ENCODE results near the gene PAPLN. TPM values are rescaled to one million over a fixed set of nuclear protein-coding genes. Genes with fewer than 3 reads are reported as not detected.

PAPLN gene
- total RNA-seq, 4 donors from 2014 or later, result 13.4 to 47.7 (median 28.2) TPM

- H3K36me3 ChIP-seq, result peaks cover 0 to 90% of the 10 kb centered on the region in 2 donors
- ATAC-seq, result no peak
- no peak overlapping the region for H3K4me3 ChIP-seq
- peaks cover 0 to 11% (median 0%) of the 10 kb centered on the region in 3 donors for H3K4me1 ChIP-seq
- WGBS, 2 donors (ENCODE audit: low coverage in 1 of 2), result 91 to 92% methylated on average over 4 to 7 of the region's 7 CpGs
- no peaks in the 10 kb centered on the region for H3K27me3 ChIP-seq
- TF ChIP-seq EP300 (IDR thresholded peaks at IDR 0.05) (no peak), POLR2A (IDR thresholded peaks at IDR 0.05) (no peak), CTCF (IDR thresholded peaks at IDR 0.05) (no peak), POLR2AphosphoS5 (IDR thresholded peaks at IDR 0.05) (no peak)
- no peaks in the 10 kb centered on the region for H3K9me3 ChIP-seq
- H3K27ac ChIP-seq, result no peak overlapping the region
These were observed 25.9 kb upstream of the PAPLN start for GRCh38 chr14:73211251-73212040.

- Histone ChIP-seq H3K4me1 (no peaks in the 10 kb centered on the region), H3K27ac (no peak overlapping the region), H3K36me3 (peaks cover 7 to 93% of the 10 kb centered on the region in 2 donors), H3K27me3 (no peaks in the 10 kb centered on the region), H3K4me3 (no peak overlapping the region), H3K9me3 (no peaks in the 10 kb centered on the region)
- no peak for ATAC-seq
- WGBS, 2 donors (ENCODE audit: low coverage in 1 of 2), result 73 to 76% methylated on average over 2 of the region's 2 CpGs
- no peak for TF ChIP-seq POLR2AphosphoS5 (IDR thresholded peaks at IDR 0.05)
- no peak for TF ChIP-seq EP300 (IDR thresholded peaks at IDR 0.05)
- no peak for TF ChIP-seq POLR2A (IDR thresholded peaks at IDR 0.05)
- no peak for TF ChIP-seq CTCF (IDR thresholded peaks at IDR 0.05)
These were observed 21.3 kb upstream of the PAPLN start for GRCh38 chr14:73216030-73216429.

GRCh38 chr14:73217411-73217810 is 19.9 kb upstream of the PAPLN start:
- TF ChIP-seq CTCF (IDR thresholded peaks at IDR 0.05) (no peak), POLR2A (IDR thresholded peaks at IDR 0.05) (no peak), EP300 (IDR thresholded peaks at IDR 0.05) (no peak), POLR2AphosphoS5 (IDR thresholded peaks at IDR 0.05) (no peak)
- Histone ChIP-seq H3K4me1 (peaks cover 0 to 2% (median 2%) of the 10 kb centered on the region in 3 donors), H3K36me3 (peaks cover 7 to 82% of the 10 kb centered on the region in 2 donors), H3K27ac (no peak overlapping the region), H3K4me3 (no peak overlapping the region), H3K9me3 (no peaks in the 10 kb centered on the region), H3K27me3 (no peaks in the 10 kb centered on the region)
- no peak for ATAC-seq
- 100% methylated on average over 1 of the region's 1 CpG for WGBS, 2 donors (ENCODE audit: low coverage in 1 of 2)

GRCh38 chr14:73220061-73220460 is 17.2 kb upstream of the PAPLN start:
- TF ChIP-seq CTCF (IDR thresholded peaks at IDR 0.05) (no peak), EP300 (IDR thresholded peaks at IDR 0.05) (no peak), POLR2AphosphoS5 (IDR thresholded peaks at IDR 0.05) (no peak), POLR2A (IDR thresholded peaks at IDR 0.05) (no peak)
- peaks cover 0 to 27% (median 7%) of the 10 kb centered on the region in 3 donors for H3K4me1 ChIP-seq
- H3K9me3 ChIP-seq, result no peaks in the 10 kb centered on the region
- no peak overlapping the region for H3K4me3 ChIP-seq
- no peak for ATAC-seq
- peaks cover 7 to 56% of the 10 kb centered on the region in 2 donors for H3K36me3 ChIP-seq
- WGBS, 2 donors (ENCODE audit: low coverage in 1 of 2), result 81 to 82% methylated on average over 4 of the region's 4 CpGs
- no peaks in the 10 kb centered on the region for H3K27me3 ChIP-seq
- no peak overlapping the region for H3K27ac ChIP-seq

GRCh38 chr14:73220634-73221033 is 16.7 kb upstream of the PAPLN start:
- WGBS, 2 donors (ENCODE audit: low coverage in 1 of 2), result 97 to 100% methylated on average over 3 to 5 of the region's 5 CpGs
- TF ChIP-seq POLR2A (IDR thresholded peaks at IDR 0.05) (no peak), POLR2AphosphoS5 (IDR thresholded peaks at IDR 0.05) (no peak), CTCF (IDR thresholded peaks at IDR 0.05) (no peak), EP300 (IDR thresholded peaks at IDR 0.05) (no peak)
- no peak for ATAC-seq

More at GRCh38 chr14:73220634-73221033, 16.7 kb upstream of the PAPLN start:
- Histone ChIP-seq H3K27ac (no peak overlapping the region), H3K4me1 (peaks cover 0 to 27% (median 7%) of the 10 kb centered on the region in 3 donors), H3K27me3 (no peaks in the 10 kb centered on the region), H3K36me3 (peaks cover 7 to 54% of the 10 kb centered on the region in 2 donors), H3K4me3 (no peak overlapping the region), H3K9me3 (no peaks in the 10 kb centered on the region)
